Right ventricle myocardium superior (tissue), 1 donor: ENCODE measurements around the gene ST8SIA4. TPM values are rescaled to one million over a fixed set of nuclear protein-coding genes. Genes with fewer than 3 reads are reported as not detected.

ENCODE experiments used
- ATAC-seq: fragments of 200-7000 bp; cut with Tn5 transposase; one replicate; pipeline ENCODE4 v1.9.1; 2020; ENCODE audit warnings: mild to moderate bottlenecking; ENCODE audit not compliant: poor library complexity
- DNase-seq: peaks from one replicate; pipeline ENCODE4 v3.0.0-alpha.2; 2020
- intact Hi-C: fragments of 100-400 bp; cut with DNase I; formaldehyde crosslinking; loops from one replicate; pipeline ENCODE4 v1.11.2; 2022
- long read RNA-seq: library from polyadenylated mRNA; unstranded; transcript quantifications from one replicate; pipeline ENCODE4 v2.0.0, GENCODE V29; 2021
- total RNA-seq: library from RNA; stranded (reverse); fragmentation: NEBNext Ultra II Directional; extraction: Animal tissue kit (Norgen Biotek cat#: 25700); gene quantifications from one replicate; pipeline ENCODE4 v1.2.1, GENCODE V29; 2021
- donor health status: DM: no; HTN: yes; CAD: no; lungs with severe emphysema.

The ST8SIA4 gene
- total RNA-seq: 2.9 TPM
- long read RNA-seq, full-length matches to known transcripts: 3 of 4 reads
- long read RNA-seq, partial matches to known transcripts: 0 of 4 reads
- long read RNA-seq, other reads (novel, unspliced or antisense): 1 of 4 reads

- intact Hi-C loops: no loop called here
- DNase-seq (peak; percentile 92), ATAC-seq (peak; percentile 87)
Observed at GRCh38 chr5:100903039-100903887, at the start of gene ST8SIA4. Gene ST8SIA4, minus strand, starts transcription at chr5:100903282. Its CDS starts 327 bp downstream, at chr5:100902955.

GRCh38 chr5:100950985-100951384, 47.9 kb upstream of the ST8SIA4 start:
- intact Hi-C loops: no loop called here
- ATAC-seq (no peak), DNase-seq (no peak)

GRCh38 chr5:100913298-100913697, 10.2 kb upstream of the ST8SIA4 start:
- DNase-seq (no peak), ATAC-seq (no peak)
- intact Hi-C loops: no loop called here

- intact Hi-C loops: no loop called here
- ATAC-seq (no peak), DNase-seq (no peak)
Observed at GRCh38 chr5:100909034-100909433, 6.0 kb upstream of the ST8SIA4 start.

- intact Hi-C loops: no loop called here
- ATAC-seq (no peak), DNase-seq (no peak)
Observed at GRCh38 chr5:100905259-100905914, 2.3 kb upstream of the ST8SIA4 start.

GRCh38 chr5:100904259-100904861, 1.3 kb upstream of the ST8SIA4 start:
- intact Hi-C loops: no loop called here
- DNase-seq: no peak
- no peak for ATAC-seq

- no peak for DNase-seq
- intact Hi-C loops: no loop called here
- no peak for ATAC-seq
Observed at GRCh38 chr5:100902440-100903038, 543 bp downstream of the ST8SIA4 start.

GRCh38 chr5:100901821-100902341, 1.2 kb downstream of the ST8SIA4 start:
- intact Hi-C loops: no loop called here
- peak; percentile 67 for ATAC-seq
- peak; percentile 46 for DNase-seq

GRCh38 chr5:100900796-100901781, 2.0 kb downstream of the ST8SIA4 start:
- DNase-seq (peak; percentile 87), ATAC-seq (peak; percentile 59)
- intact Hi-C loops: no loop called here

- peak; percentile 9 for ATAC-seq
- DNase-seq: peak; percentile 46
- intact Hi-C loops: no loop called here
Observed at GRCh38 chr5:100900142-100900795, 2.8 kb downstream of the ST8SIA4 start.

- ATAC-seq: no peak
- no peak for DNase-seq
- intact Hi-C loops: no loop called here
Observed at GRCh38 chr5:100899675-100900074, 3.4 kb downstream of the ST8SIA4 start.

GRCh38 chr5:100898504-100899346, 4.4 kb downstream of the ST8SIA4 start:
- intact Hi-C loops: no loop called here
- DNase-seq (no peak), ATAC-seq (no peak)

GRCh38 chr5:100896054-100896453, 7.0 kb downstream of the ST8SIA4 start:
- intact Hi-C loops: no loop called here
- no peak for ATAC-seq
- no peak for DNase-seq

- ATAC-seq (no peak), DNase-seq (no peak)
- intact Hi-C loops: no loop called here
Observed at GRCh38 chr5:100890461-100891008, 12.5 kb downstream of the ST8SIA4 start.

- ATAC-seq: no peak
- DNase-seq: no peak
- intact Hi-C loops: no loop called here
Observed at GRCh38 chr5:100889896-100890295, 13.2 kb downstream of the ST8SIA4 start.

GRCh38 chr5:100889165-100889743, 13.8 kb downstream of the ST8SIA4 start:
- ATAC-seq (no peak), DNase-seq (no peak)
- intact Hi-C loops: no loop called here
